Fibroblast of lung (primary cell): ENCODE results near the gene PRELP. TPM values are rescaled to one million over a fixed set of nuclear protein-coding genes. Genes with fewer than 3 reads are reported as not detected.

ENCODE experiments used
- DNase-seq, 2 donors: peaks; one replicate each; pipeline versions ENCODE4 v3.0.0 to v3.0.0-alpha.2; 2010; ENCODE audit warnings: low read depth in 2 of 2
- H2AFZ ChIP-seq: 2 replicates; pipeline ENCODE4 v1.5.1; 2012; ENCODE audit warnings: low read length, control low read depth, inconsistent platforms
- H3K27ac ChIP-seq: 2 replicates; pipeline ENCODE4 v1.5.1; 2011; ENCODE audit warnings: low read length, control low read depth; ENCODE audit not compliant: insufficient read depth
- H3K27me3 ChIP-seq: 2 replicates; pipeline ENCODE4 v1.5.1; 2011; ENCODE audit warnings: mild to moderate bottlenecking, low read length; ENCODE audit not compliant: control insufficient read depth, insufficient read depth
- H3K36me3 ChIP-seq: 2 replicates; pipeline ENCODE4 v1.5.1; 2011; ENCODE audit warnings: low read length; ENCODE audit not compliant: control insufficient read depth, insufficient read depth
- H3K4me1 ChIP-seq: 2 replicates; pipeline ENCODE4 v1.5.1; 2011; ENCODE audit warnings: low read length; ENCODE audit not compliant: control insufficient read depth, insufficient read depth; ENCODE audit errors: extremely low read depth
- H3K4me2 ChIP-seq: 2 replicates; pipeline ENCODE4 v1.5.1; 2011; ENCODE audit warnings: low read length, control low read depth; ENCODE audit not compliant: insufficient read depth; ENCODE audit errors: extremely low read depth
- H3K4me3 ChIP-seq, 4 experiments: fragments of 200-600 bp in 1 of 4; sonication (generic) in 1 of 4; replicated peaks in 1 of 4; 2 replicates each; pipeline ENCODE4 v1.5.1; 2011 to 2016; ENCODE audit warnings: low read length in 4 of 4, low read depth in 3 of 4, mild to moderate bottlenecking in 3 of 4, control low read depth in 2 of 4, inconsistent platforms in 1 of 4, mixed read lengths in 1 of 4; ENCODE audit not compliant: insufficient read depth in 1 of 4; ENCODE audit errors: control extremely low read depth in 1 of 4
- H3K79me2 ChIP-seq: 2 replicates; pipeline ENCODE4 v1.5.1; 2012; ENCODE audit warnings: mild to moderate bottlenecking, low read length, inconsistent platforms; ENCODE audit not compliant: control insufficient read depth, insufficient read depth
- H3K9ac ChIP-seq: 2 replicates; pipeline ENCODE4 v1.5.1; 2011; ENCODE audit warnings: mild to moderate bottlenecking, low read length, control low read depth; ENCODE audit not compliant: insufficient read depth
- H3K9me3 ChIP-seq: 2 replicates; pipeline ENCODE4 v1.5.1; 2012; ENCODE audit warnings: low read depth, low read length; ENCODE audit not compliant: control insufficient read depth, insufficient read depth
- H4K20me1 ChIP-seq: 2 replicates; pipeline ENCODE4 v1.5.1; 2011; ENCODE audit warnings: low read length; ENCODE audit not compliant: control insufficient read depth, insufficient read depth; ENCODE audit errors: extremely low read depth
- CTCF ChIP-seq, 2 donors: IDR thresholded peaks in 1 of 2; conservative IDR thresholded peaks in 1 of 2; 1 replicate in 1 of 2; 2 replicates in 1 of 2; pipeline ENCODE4 v1.5.1; 2011 to 2012; ENCODE audit warnings: low read length in 2 of 2, control low read depth in 1 of 2, inconsistent platforms in 1 of 2, low read depth in 1 of 2, mild to moderate bottlenecking in 1 of 2
- EZH2 ChIP-seq: IDR thresholded peaks from 2 replicates; pipeline ENCODE4 v1.5.1; 2012; ENCODE audit warnings: low read length, control low read depth, mild to moderate bottlenecking; ENCODE audit errors: missing control alignments
- polyA plus RNA-seq, 2 donors: library from polyadenylated mRNA; depleted of rRNA in 1 of 2; stranded (reverse) in 1 of 2; unstranded in 1 of 2; fragments of >200 nt; gene quantifications; 2 replicates each; pipeline ENCODE4 v1.2.1, GENCODE V29; 2011 to 2012; ENCODE audit warnings: missing spikeins in 1 of 2
- total RNA-seq: library from RNA; depleted of rRNA; stranded (reverse); fragments of >200 nt; gene quantifications from 2 replicates; pipeline ENCODE4 v1.2.1, GENCODE V29; 2014

The PRELP gene
- total and polyA plus RNA-seq, 2 donors (not counting 1 experiment from before 2014, with no cell fraction given), result 4.5 to 13.9 TPM

DNA sequence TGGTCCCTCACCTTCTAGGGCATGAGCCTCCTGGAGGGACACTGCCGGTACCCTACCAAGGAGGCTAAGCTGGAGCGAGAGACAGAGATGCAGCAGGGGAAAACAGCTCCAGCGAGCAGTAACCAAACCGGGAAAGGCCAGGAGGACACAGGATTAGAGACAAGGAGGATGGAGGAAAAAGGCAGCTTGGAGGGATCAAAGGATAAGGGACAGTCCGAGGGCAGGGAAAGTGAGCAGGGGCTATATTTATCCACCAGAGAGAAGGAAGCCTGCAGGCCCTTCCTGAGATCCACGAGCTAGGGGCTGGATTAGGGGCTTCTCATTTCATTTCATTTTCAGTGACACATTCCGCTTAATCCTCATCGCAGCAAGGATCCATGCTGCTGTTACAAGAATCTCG lies 33.8 kb upstream of the PRELP start:
- TF ChIP-seq CTCF (conservative IDR thresholded peaks at IDR 0.05 in 1 of 2, IDR thresholded peaks at IDR 0.05 in 1 of 2; ENCODE audit: low read depth in 1 of 2, low read length in 2 of 2), result no peak
- TF ChIP-seq EZH2, result no peak
- DNase-seq, result no peak
- Histone ChIP-seq H3K9ac (no peak overlapping the region), H3K9me3 (no peaks in the 10 kb centered on the region), H3K36me3 (no peaks in the 10 kb centered on the region), H2AFZ (no peak overlapping the region), H3K27me3 (peaks cover 7% of the 10 kb centered on the region), H3K79me2 (no peaks in the 10 kb centered on the region), H3K4me1 (peaks cover 11% of the 10 kb centered on the region), H4K20me1 (no peaks in the 10 kb centered on the region), H3K4me2 (no peak overlapping the region), H3K27ac (no peak overlapping the region), H3K4me3 (no peak overlapping the region)

- H3K36me3 ChIP-seq, result no peaks in the 10 kb centered on the region
- H3K27ac ChIP-seq, result no peak overlapping the region
- H3K4me1 ChIP-seq, result peaks cover 11% of the 10 kb centered on the region
- no peak overlapping the region for H2AFZ ChIP-seq
- TF ChIP-seq CTCF (conservative IDR thresholded peaks at IDR 0.05 in 1 of 2, IDR thresholded peaks at IDR 0.05 in 1 of 2; ENCODE audit: low read depth in 1 of 2, low read length in 2 of 2) (no peak), EZH2 (no peak)
- DNase-seq, result no peak
- no peak overlapping the region for H3K4me3 ChIP-seq
- H3K9ac ChIP-seq, result no peak overlapping the region
- H3K79me2 ChIP-seq, result no peaks in the 10 kb centered on the region
- H3K27me3 ChIP-seq, result peaks cover 7% of the 10 kb centered on the region
- no peaks in the 10 kb centered on the region for H3K9me3 ChIP-seq
- no peak overlapping the region for H3K4me2 ChIP-seq
- H4K20me1 ChIP-seq, result no peaks in the 10 kb centered on the region
Measured at GRCh38 chr1:203442821-203443220, 32.8 kb upstream of the PRELP start.

DNA sequence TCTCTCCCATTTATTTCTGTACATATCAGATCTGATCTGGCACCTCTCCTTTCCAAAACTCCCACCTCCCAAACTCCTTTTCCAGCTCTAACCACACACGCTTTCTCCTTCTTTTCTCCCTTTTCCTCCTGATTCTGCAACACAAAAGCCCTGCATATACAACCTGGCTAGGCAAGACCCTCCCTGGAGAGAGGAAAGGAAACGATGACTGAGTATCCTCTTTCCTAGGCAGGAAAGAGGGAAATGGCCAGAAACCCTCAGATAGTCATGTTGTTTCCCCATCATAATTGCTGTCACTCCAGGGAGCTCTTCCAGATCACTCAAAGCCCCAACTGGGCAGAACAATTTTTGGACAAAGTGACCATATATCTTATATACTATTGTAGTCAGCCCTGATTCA lies 32.3 kb upstream of the PRELP start:
- DNase-seq, result no peak
- Histone ChIP-seq H3K4me1 (peaks cover 11% of the 10 kb centered on the region), H2AFZ (no peak overlapping the region), H3K4me2 (no peak overlapping the region), H3K9ac (no peak overlapping the region), H3K79me2 (no peaks in the 10 kb centered on the region), H4K20me1 (no peaks in the 10 kb centered on the region), H3K9me3 (no peaks in the 10 kb centered on the region), H3K36me3 (no peaks in the 10 kb centered on the region), H3K27ac (no peak overlapping the region), H3K4me3 (no peak overlapping the region), H3K27me3 (peaks cover 7% of the 10 kb centered on the region)
- TF ChIP-seq EZH2 (no peak), CTCF (conservative IDR thresholded peaks at IDR 0.05 in 1 of 2, IDR thresholded peaks at IDR 0.05 in 1 of 2; ENCODE audit: low read depth in 1 of 2, low read length in 2 of 2) (no peak)
